Effector memory CD4-positive, alpha-beta T cell (primary cell): ENCODE results near the gene ERGIC1.

Experiments
- DNase-seq, 3 donors: peaks; one replicate each; pipeline ENCODE4 v3.0.0-alpha.2; 2020
- H3K27ac ChIP-seq: 2 replicates; pipeline ENCODE4 v1.7.0; 2013; ENCODE audit warnings: mild to moderate bottlenecking, low read length, moderate library complexity; ENCODE audit not compliant: insufficient read depth, poor library complexity, severe bottlenecking
- H3K27me3 ChIP-seq: replicated peaks from 2 replicates; pipeline ENCODE4 v1.7.0; 2013; ENCODE audit warnings: mild to moderate bottlenecking, low read length; ENCODE audit not compliant: insufficient read depth, control insufficient read depth, poor library complexity, severe bottlenecking
- H3K36me3 ChIP-seq: 2 replicates; pipeline ENCODE4 v1.7.0; 2013; ENCODE audit warnings: mild to moderate bottlenecking, low read length, moderate library complexity; ENCODE audit not compliant: control insufficient read depth, insufficient read depth
- H3K4me1 ChIP-seq: 2 replicates; pipeline ENCODE4 v1.7.0; 2013; ENCODE audit warnings: low read length, mild to moderate bottlenecking; ENCODE audit not compliant: control insufficient read depth, insufficient read depth, poor library complexity, severe bottlenecking
- H3K4me3 ChIP-seq: 2 replicates; pipeline ENCODE4 v1.7.0; 2013; ENCODE audit warnings: low read length, low read depth, mild to moderate bottlenecking; ENCODE audit not compliant: insufficient read depth, poor library complexity, severe bottlenecking
- H3K9me3 ChIP-seq: 2 replicates; pipeline ENCODE4 v1.7.0; 2013; ENCODE audit warnings: mild to moderate bottlenecking, low read length, moderate library complexity; ENCODE audit not compliant: control insufficient read depth

Gene ERGIC1

DNA sequence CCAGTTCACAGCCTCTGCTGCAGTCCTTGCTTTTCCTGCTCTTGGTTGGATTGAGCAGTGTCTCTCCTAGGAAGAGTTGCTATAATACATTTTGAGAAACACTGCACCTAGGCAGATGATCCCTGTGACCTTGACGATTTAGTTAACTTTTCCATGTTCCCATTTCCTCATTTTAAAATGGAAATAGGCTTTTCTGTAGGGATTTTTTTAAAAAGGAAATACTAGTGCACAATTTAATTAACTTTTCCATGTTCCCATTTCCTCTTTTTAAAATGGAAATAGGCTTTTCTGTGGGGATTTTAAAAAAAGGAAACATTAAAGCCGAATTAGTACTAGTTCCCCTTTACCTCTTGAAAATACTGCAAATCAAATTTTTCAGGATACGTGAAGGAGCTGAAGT, 154.2 kb downstream of the ERGIC1 start:
- no peaks in the 10 kb centered on the region for H3K9me3 ChIP-seq
- DNase-seq: no peak
- peaks cover 16% of the 10 kb centered on the region for H3K36me3 ChIP-seq
- no peaks in the 10 kb centered on the region for H3K27me3 ChIP-seq
- H3K27ac ChIP-seq: no peak overlapping the region
- H3K4me3 ChIP-seq: no peak overlapping the region
- peaks cover 13% of the 10 kb centered on the region for H3K4me1 ChIP-seq

DNA sequence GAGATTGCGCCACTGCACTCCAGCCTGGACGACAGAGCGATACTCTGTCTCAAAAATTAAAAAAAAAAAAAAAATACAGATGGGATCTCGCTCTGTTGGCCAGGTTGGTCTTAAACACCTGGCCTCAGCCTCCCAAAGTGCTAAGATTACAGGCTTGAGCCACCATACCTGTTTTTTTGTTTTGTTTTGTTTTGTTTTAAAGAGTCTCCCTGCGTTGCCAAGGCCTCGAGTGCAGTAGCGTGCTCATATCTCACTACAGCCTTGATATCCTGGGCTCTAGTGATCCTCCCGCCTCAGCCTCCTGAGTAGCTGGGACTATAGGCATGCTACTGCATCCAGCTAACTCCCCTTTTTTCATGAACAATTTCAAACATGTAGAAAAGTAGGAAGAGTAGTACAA, 156.7 kb downstream of the ERGIC1 start:
- no peaks in the 10 kb centered on the region for H3K9me3 ChIP-seq
- no peak for DNase-seq
- peaks cover 1% of the 10 kb centered on the region for H3K4me1 ChIP-seq
- H3K27me3 ChIP-seq: no peaks in the 10 kb centered on the region
- no peak overlapping the region for H3K4me3 ChIP-seq
- H3K27ac ChIP-seq: no peak overlapping the region
- peaks cover 26% of the 10 kb centered on the region for H3K36me3 ChIP-seq

DNA sequence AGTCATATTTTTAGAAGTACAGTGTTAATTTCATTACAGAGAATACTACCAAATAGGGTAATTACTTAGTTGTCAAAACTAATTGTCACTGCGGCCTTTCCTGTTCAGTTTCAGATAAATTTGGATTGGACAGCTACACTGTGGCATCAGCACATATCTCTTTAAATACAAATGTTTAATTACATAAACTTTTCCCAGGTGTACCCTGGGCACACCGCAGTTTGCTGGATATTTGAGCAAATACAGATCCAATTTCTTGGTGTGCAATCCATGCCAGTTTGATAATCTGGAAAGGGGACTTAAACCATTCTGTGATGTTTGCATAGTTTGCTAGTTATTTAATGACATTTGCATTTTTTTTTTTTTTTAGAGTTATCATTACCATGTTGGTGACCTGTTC, 160.4 kb downstream of the ERGIC1 start:
- Histone ChIP-seq H3K4me3 (no peak overlapping the region), H3K27me3 (no peaks in the 10 kb centered on the region), H3K36me3 (peaks cover 26% of the 10 kb centered on the region), H3K9me3 (no peaks in the 10 kb centered on the region), H3K4me1 (no peaks in the 10 kb centered on the region), H3K27ac (no peak overlapping the region)
- no peak for DNase-seq

DNA sequence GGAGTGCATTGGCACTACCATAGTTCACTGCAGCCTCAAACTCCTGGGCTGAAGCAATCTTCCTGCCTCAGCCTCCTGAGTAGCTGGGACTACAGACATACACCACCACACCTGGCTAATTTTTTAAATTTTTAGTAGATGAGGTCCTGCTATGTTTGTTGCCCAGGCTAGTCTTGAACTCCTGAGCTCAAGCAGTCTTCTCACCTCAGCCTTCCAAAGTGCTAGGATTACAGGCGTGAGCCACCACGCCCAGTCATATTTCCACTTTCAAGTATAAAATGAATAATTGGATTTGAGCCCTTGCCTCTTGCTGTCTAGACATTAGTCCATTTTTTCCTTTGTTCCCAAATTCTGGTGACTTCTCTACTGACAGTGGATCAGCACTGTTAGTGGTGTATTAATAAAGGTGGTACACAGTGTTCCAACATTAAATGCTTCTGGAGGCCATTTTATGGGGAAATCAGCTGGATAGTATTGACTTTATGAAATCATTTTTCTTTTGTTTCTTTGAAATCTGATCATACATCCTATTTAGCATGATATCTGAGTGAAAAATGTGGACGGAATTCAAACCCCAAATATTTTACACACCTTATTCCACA, 165.4 kb downstream of the ERGIC1 start:
- H3K36me3 ChIP-seq: peaks cover 18% of the 10 kb centered on the region
- H3K27me3 ChIP-seq: no peaks in the 10 kb centered on the region
- H3K27ac ChIP-seq: no peak overlapping the region
- no peak for DNase-seq
- H3K4me3 ChIP-seq: no peak overlapping the region
- H3K4me1 ChIP-seq: peaks cover 20% of the 10 kb centered on the region
- H3K9me3 ChIP-seq: no peaks in the 10 kb centered on the region

DNA sequence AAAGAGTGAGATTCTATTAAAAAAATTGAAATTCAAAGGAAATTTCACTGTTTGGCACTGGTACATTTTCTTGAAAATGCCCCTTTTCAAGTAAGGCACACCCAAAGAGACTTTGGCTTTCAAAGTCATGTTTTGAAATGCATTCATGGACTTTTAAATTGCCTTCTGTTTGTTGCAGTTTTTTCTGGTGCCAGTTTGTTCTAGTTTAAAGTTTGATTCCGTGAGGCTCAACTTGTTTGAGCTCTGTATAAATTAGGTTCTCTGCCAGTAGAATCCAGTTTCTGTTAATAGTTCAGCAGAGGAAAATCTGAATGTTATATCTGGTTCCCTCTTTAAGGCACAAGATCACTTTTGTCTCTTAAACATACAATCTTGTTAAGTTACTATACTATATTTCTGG, 165.9 kb downstream of the ERGIC1 start:
- Histone ChIP-seq H3K27ac (no peak overlapping the region), H3K36me3 (peaks cover 16% of the 10 kb centered on the region), H3K4me1 (peaks cover 20% of the 10 kb centered on the region), H3K9me3 (no peaks in the 10 kb centered on the region), H3K4me3 (no peak overlapping the region), H3K27me3 (no peaks in the 10 kb centered on the region)
- no peak for DNase-seq

DNA sequence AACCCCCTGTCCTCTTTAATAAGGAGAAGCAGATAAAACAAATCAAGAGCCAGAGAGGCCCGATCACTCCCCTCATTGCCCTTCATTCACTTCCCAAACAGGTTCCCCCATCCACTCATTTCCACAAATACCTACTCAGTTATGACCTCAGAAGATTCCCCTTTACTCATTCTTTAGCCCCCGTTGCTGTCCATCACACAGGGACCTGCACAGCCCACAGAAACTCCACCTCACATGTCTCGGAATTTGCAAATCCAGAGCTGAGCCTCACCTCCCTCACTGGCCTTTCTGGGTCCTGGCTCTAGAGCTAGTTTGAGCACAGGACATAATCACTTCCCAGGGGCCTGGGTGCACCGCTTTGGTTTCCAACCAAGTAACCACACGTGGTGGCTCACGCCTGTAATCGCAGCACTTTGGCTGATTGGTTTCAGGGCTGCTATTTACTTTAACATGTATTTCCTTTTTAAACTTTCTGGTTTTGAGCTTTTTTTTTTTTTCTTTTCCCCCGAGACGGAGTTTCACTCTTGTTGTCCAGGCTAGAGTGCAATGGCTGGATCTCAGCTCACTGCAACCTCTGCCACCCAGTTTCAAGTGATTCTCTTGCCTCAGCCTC, 167.3 kb downstream of the ERGIC1 start:
- peaks cover 3% of the 10 kb centered on the region for H3K36me3 ChIP-seq
- no peaks in the 10 kb centered on the region for H3K27me3 ChIP-seq
- peaks cover 20% of the 10 kb centered on the region for H3K4me1 ChIP-seq
- DNase-seq: no peak
- H3K4me3 ChIP-seq: no peak overlapping the region
- H3K27ac ChIP-seq: no peak overlapping the region
- no peaks in the 10 kb centered on the region for H3K9me3 ChIP-seq
